Measurements from ENCODE around the gene CPA4. TPM values are rescaled to one million over a fixed set of nuclear protein-coding genes. Genes with fewer than 3 reads are reported as not detected.
A peak's percentile ranks its signal among the peaks of the same experiment; 100 is the strongest.

Gene CPA4
- total RNA-seq, 1 experiment from 2014 or later = 0.16 TPM

GRCh38 chr7:130273081-130273932 lies 19.7 kb upstream of the CPA4 start:
- no peak for DNase-seq (ENCODE audit: low read depth, low spot score)

DNA sequence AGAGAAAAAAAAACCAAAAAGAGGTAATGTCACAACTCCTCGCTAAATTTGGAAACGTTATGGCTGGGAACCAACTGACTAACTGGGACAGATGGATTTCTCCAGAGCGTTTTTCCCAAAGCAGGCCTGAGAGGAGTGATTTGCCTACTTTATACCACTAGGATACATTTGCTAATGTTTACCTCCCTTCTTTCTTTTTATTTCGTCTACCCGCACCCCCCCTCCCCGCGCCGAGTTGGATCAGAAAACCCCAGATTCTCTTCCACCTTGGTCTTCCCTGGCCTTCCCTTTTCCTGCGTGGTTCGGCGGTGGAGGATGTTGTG lies 19.1 kb upstream of the CPA4 start:
- in situ Hi-C loops (cut with HindIII; ENCODE audit: low pct_unique_long_range_greater_than_20kb, low sequenced_read_pairs) = no loop called here
- DNase-seq (ENCODE audit: low read depth, low spot score) = no peak

More at GRCh38 chr7:130273081-130273932, 19.7 kb upstream of the CPA4 start:
- in situ Hi-C loops (cut with HindIII; ENCODE audit: low pct_unique_long_range_greater_than_20kb, low sequenced_read_pairs) = no loop called here

GRCh38 chr7:130274296-130274695 lies 18.7 kb upstream of the CPA4 start:
- in situ Hi-C loops (cut with HindIII; ENCODE audit: low pct_unique_long_range_greater_than_20kb, low sequenced_read_pairs) = no loop called here
- DNase-seq (ENCODE audit: low read depth, low spot score) = no peak

DNA sequence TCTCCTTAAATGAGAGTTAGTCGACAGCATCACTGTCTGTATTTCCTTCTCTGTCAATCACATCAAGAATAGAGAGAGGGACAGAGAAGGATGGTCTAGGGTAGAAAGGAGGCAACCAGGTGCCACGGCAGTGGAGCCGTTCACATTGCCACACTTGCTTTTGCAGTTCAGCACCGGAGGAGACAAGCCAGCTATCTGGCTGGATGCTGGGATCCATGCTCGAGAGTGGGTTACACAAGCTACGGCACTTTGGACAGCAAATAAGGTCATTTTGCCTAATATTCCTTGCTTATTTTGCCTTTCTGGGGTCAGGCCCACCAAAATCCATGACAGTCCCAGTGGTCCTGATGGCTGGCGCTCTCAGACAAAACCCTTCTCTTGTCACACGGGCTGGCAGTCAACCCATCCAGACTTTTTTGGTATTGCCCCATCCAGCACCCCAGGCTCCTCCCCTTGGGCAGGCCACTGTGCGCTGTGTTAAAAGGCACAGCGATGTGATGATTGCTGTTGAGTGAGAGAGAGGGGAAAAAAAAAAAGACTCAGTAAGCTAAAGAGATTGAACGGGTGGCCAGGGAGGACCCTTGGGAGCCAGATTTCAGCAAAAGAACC lies 17.9 kb upstream of the CPA4 start:
- in situ Hi-C loops (cut with HindIII; ENCODE audit: low pct_unique_long_range_greater_than_20kb, low sequenced_read_pairs) = no loop called here
- no peak for DNase-seq (ENCODE audit: low read depth, low spot score)

- no peak for DNase-seq (ENCODE audit: low read depth, low spot score)
- in situ Hi-C loops (cut with HindIII; ENCODE audit: low pct_unique_long_range_greater_than_20kb, low sequenced_read_pairs) = no loop called here
These were observed 17.1 kb upstream of the CPA4 start for GRCh38 chr7:130275826-130276297.

DNA sequence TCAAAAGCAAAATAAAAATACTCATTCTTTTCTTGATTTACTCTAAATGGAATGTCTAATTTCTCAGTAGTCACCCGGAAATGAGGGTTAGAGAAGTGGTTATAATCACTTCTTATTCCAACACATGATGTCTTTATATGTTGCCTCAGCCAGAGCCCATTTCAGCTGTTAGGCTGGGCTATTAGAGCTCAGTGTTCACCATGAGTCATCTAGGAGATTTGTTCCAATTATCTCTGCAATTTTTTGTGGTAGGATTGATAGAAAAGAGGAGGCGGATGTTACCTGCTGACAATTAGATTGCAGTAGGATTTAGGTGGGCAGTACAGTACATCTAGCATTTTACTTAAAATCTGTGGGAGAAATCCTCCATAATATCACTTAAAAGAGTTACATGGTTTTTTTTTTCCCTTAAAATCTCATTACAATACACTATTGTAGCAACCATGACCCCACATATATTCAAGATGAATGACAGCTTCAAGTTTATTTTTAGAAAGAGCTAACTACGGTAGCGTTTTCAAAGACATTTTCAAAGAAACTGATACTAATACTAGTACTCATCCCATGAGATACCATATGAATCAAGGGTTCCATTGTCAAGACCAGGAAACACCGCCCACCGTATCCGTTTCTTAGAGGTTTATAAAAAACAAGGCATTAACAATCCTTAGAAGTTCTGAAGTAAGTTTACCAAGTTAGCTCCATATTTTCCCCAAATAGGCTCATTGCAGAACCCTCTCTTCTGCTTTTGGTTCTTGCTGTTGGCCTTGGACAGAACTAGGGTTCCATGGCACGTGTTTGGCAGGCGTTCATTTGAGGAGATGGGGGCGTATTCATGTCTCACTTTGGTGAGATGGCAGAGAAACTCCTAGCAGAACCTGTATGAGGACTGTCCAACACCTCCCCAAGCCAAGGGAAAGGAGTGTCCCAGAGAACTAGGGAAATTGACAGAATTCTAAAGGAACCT lies 15.9 kb upstream of the CPA4 start:
- DNase-seq (ENCODE audit: low read depth, low spot score) = peak; percentile 50
- in situ Hi-C loops (cut with HindIII; ENCODE audit: low pct_unique_long_range_greater_than_20kb, low sequenced_read_pairs) = no loop called here

DNA sequence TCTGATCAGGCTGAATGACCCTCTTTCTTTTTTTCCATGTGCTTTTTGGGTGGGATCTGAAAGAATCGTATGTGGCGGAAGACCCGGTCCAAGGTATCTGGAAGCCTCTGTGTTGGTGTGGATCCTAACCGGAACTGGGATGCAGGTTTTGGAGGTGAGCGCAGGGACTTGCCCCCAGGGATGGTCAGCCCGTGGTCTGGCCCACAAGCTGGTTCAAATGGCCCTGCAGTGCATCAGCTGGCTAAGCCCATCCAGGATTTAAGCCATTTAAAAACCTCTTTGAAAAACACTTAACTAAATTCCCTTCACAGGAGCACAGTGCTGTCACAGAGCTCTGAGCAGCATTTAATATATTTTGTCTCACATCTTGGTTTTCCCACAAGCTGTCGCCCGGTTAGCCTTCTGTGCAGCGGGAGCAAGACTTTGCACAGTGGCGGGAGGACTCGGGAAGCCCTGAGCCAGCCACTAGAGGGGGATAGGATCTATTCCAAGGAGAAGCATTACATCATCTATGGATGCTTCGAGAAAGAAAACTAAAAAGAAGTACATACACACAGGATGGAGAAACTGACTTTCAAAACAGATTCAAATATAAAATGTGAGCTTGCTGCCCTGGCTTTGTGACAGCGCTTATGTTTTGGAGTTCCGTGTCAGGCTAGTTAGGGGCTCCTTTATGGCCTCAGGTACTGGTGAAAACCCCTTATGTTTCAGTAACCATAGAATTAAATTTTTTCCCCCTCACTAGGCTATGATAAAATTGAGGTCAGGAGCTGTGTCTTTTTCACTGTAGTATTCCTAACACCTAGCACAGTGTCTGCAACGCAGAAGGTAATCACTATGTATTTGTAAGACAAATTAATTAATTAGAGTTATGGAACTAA lies 15.0 kb upstream of the CPA4 start:
- DNase-seq (ENCODE audit: low read depth, low spot score) = peak; percentile 41
- in situ Hi-C loops (cut with HindIII; ENCODE audit: low pct_unique_long_range_greater_than_20kb, low sequenced_read_pairs) = no loop called here

GRCh38 chr7:130278860-130279259 lies 14.1 kb upstream of the CPA4 start:
- in situ Hi-C loops (cut with HindIII; ENCODE audit: low pct_unique_long_range_greater_than_20kb, low sequenced_read_pairs) = no loop called here
- no peak for DNase-seq (ENCODE audit: low read depth, low spot score)

GRCh38 chr7:130279286-130279685 lies 13.7 kb upstream of the CPA4 start:
- DNase-seq (ENCODE audit: low read depth, low spot score) = no peak
- in situ Hi-C loops (cut with HindIII; ENCODE audit: low pct_unique_long_range_greater_than_20kb, low sequenced_read_pairs) = no loop called here

DNA sequence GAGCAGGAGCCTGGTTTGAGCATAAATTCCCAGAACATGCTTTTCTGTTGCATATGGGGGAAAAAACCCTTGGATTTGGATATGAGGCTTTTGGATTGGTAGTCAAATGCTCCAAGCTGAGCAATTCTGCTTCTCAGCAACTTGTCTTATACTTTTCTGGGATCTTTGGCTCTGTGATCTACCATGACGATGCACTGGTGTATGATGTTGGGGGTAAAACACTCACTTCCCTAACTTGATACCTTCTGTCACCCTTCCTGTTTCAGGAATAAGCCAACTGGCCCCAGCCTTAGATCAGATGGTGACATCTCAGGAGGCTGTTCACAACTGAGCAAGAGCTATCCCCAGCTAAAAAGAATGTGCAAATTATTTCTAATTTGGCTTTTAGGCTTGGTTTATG lies 13.1 kb upstream of the CPA4 start:
- in situ Hi-C loops (cut with HindIII; ENCODE audit: low pct_unique_long_range_greater_than_20kb, low sequenced_read_pairs) = no loop called here

DNA sequence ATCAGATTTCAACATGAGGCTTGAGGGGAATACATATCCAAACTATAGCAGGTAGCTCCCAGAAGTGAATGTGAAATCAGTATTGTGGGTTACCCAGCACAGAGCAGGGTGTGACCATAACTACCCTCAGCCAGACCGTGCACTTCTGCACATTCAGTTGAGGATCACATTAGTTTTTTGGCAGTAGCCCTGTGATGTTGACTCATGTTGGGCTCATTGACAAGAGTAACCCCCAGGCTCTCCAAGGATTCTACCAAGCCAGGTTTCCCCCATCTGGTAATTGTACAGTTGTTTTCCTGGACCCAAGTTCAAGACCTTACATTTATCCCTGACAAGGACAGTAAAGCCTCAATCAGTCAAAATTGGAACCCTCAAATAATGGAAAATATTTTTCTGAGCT lies 11.7 kb upstream of the CPA4 start:
- no peak for DNase-seq (ENCODE audit: low read depth, low spot score)
- in situ Hi-C loops (cut with HindIII; ENCODE audit: low pct_unique_long_range_greater_than_20kb, low sequenced_read_pairs) = no loop called here

More for the DNA sequence above, 13.1 kb upstream of the CPA4 start:
- DNase-seq (ENCODE audit: low read depth, low spot score) = no peak

GRCh38 chr7:130286881-130287280 lies 6.1 kb upstream of the CPA4 start:
- in situ Hi-C loops (cut with HindIII; ENCODE audit: low pct_unique_long_range_greater_than_20kb, low sequenced_read_pairs) = no loop called here
- no peak for DNase-seq (ENCODE audit: low read depth, low spot score)

GRCh38 chr7:130288168-130288567 lies 4.8 kb upstream of the CPA4 start:
- in situ Hi-C loops (cut with HindIII; ENCODE audit: low pct_unique_long_range_greater_than_20kb, low sequenced_read_pairs) = no loop called here
- DNase-seq (ENCODE audit: low read depth, low spot score) = no peak

DNA sequence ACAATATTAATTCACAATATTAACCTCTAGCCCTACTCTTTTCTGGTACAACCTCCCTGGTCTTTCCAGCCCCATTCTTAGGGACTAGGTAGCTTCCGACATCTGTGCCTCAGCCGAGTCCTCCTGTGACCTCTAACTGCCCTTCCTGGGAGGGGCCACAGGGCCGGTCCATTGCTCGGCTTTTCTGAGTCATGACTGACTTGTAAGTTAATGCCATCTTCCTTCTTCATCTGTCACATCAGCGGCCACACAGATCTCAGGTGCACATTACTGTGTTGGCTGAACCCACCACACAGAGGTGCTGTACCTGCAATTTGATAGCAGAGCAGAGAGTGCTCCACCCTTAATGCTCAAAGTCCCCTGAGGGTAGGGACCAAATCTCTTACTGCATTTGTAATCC lies 4.1 kb upstream of the CPA4 start:
- no peak for DNase-seq (ENCODE audit: low read depth, low spot score)

GRCh38 chr7:130289478-130289877 lies 3.5 kb upstream of the CPA4 start:
- in situ Hi-C loops (cut with HindIII; ENCODE audit: low pct_unique_long_range_greater_than_20kb, low sequenced_read_pairs) = no loop called here
- no peak for DNase-seq (ENCODE audit: low read depth, low spot score)

More for the DNA sequence above, 4.1 kb upstream of the CPA4 start:
- in situ Hi-C loops (cut with HindIII; ENCODE audit: low pct_unique_long_range_greater_than_20kb, low sequenced_read_pairs) = no loop called here

- in situ Hi-C loops (cut with HindIII; ENCODE audit: low pct_unique_long_range_greater_than_20kb, low sequenced_read_pairs) = no loop called here
- DNase-seq (ENCODE audit: low read depth, low spot score) = no peak
These were observed 2.2 kb upstream of the CPA4 start for GRCh38 chr7:130290745-130291144.

- no peak for DNase-seq (ENCODE audit: low read depth, low spot score)
- in situ Hi-C loops (cut with HindIII; ENCODE audit: low pct_unique_long_range_greater_than_20kb, low sequenced_read_pairs) = no loop called here
These were observed 560 bp downstream of the CPA4 start for GRCh38 chr7:130293521-130293920.

All from SK-MEL-5 (cell line).